Memory B cell (primary cell): Measurements from ENCODE around the gene PPARA.

ENCODE experiments used
- ATAC-seq: fragments of 150-1000 bp; cut with Tn5 transposase; 2 replicates; pipeline ENCODE4 v1.10.0; 2021; ENCODE audit warnings: low read depth, mild to moderate bottlenecking, moderate library complexity
- DNase-seq, 2 donors: peaks; one replicate each; pipeline ENCODE4 v3.0.0; 2022; ENCODE audit warnings: low spot score in 2 of 2
- H3K27ac Mint-ChIP-seq: one replicate; pipeline ENCODE4 v1.8.0; 2022; ENCODE audit warnings: mild to moderate bottlenecking, moderate library complexity, mixed read lengths
- H3K27me3 Mint-ChIP-seq: one replicate; pipeline ENCODE4 v1.8.0; 2022; ENCODE audit warnings: mixed read lengths
- H3K36me3 Mint-ChIP-seq: one replicate; pipeline ENCODE4 v1.8.0; 2022; ENCODE audit warnings: mild to moderate bottlenecking, mixed read lengths
- H3K4me1 Mint-ChIP-seq: one replicate; pipeline ENCODE4 v1.8.0; 2022; ENCODE audit warnings: mixed read lengths
- H3K4me3 Mint-ChIP-seq: one replicate; pipeline ENCODE4 v1.8.0; 2022; ENCODE audit warnings: mild to moderate bottlenecking, moderate library complexity, mixed read lengths
- H3K9me3 Mint-ChIP-seq: one replicate; pipeline ENCODE4 v1.8.0; 2022; ENCODE audit warnings: mixed read lengths

Gene PPARA

DNA sequence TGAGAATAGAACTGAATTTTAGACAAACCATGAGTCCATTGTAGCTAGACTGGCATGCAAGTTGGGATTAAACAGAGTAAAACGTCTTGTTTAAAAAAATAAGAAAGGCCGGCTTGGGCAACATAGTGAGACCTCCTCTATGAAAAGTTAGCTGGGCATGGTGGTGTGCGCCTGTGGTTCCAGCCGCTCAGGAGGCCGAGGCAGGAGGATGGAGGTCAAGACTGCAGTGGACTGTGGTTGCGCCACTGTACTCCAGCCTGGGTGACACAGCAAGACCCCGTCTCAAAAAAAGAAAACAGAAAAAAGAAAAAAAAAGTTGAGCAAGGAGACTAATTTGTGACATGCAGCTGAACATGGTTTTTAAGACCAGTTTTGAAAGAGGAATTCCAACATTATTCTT, 76.3 kb downstream of the PPARA start:
- H3K27ac Mint-ChIP-seq = no peak overlapping the region
- H3K27me3 Mint-ChIP-seq = no peaks in the 10 kb centered on the region
- H3K9me3 Mint-ChIP-seq = no peaks in the 10 kb centered on the region
- no peak overlapping the region for H3K4me3 Mint-ChIP-seq
- H3K36me3 Mint-ChIP-seq = peaks cover 9% of the 10 kb centered on the region
- DNase-seq (no peak), ATAC-seq (no peak)
- H3K4me1 Mint-ChIP-seq = no peaks in the 10 kb centered on the region

DNA sequence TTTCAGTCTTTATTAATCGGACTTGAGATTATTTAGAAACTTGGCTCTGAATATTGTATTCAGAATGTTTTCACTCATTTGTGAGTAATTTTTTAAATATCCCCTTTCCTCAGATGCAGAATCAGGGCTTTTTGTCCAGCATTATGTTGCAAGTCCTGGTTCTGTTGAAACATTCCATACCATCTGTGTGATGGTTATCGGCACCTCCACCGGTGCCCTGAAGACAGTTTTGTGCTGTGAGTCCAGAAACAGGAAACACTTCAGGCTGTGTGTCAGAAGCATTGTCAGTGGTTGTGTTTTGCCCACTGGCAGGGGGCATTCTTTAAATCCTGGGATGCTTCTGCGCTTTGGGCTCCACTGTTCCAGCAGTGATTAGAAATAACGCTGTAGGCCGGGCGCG, 79.4 kb downstream of the PPARA start:
- H3K27me3 Mint-ChIP-seq = no peaks in the 10 kb centered on the region
- H3K4me3 Mint-ChIP-seq = no peak overlapping the region
- H3K4me1 Mint-ChIP-seq = no peaks in the 10 kb centered on the region
- DNase-seq = no peak
- peaks cover 9% of the 10 kb centered on the region for H3K36me3 Mint-ChIP-seq
- ATAC-seq = no peak
- no peak overlapping the region for H3K27ac Mint-ChIP-seq
- no peaks in the 10 kb centered on the region for H3K9me3 Mint-ChIP-seq

DNA sequence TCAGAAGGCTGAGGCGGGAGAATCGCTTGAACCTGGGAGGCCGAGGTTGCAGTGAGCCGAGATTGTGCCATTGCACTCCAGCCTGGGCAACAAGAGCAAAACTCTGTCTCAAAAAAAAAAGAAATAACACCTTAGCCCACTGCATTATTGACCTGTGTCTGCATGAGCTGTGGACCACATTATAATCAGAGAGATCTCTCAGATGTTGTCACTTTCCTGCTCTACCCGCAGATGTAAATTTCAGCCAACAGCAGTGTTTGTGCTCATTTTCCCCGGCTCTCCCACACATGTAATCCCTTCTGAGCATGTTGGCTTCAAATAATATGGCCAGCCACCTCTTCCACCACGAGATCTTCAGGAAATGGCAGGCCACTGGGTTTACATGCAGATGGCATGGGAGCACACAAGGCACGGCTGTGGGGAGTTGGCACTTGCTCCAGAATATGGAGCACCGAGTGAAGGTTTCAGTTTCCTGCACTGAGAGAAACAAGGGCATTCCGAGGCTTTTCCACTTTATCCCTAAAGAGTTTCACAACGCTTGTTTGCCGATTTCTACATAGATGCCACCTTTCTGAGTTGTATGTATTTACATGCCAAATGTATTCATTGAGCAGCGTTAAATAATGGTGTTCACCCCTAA, 80.1 kb downstream of the PPARA start:
- H3K36me3 Mint-ChIP-seq = peaks cover 13% of the 10 kb centered on the region
- H3K9me3 Mint-ChIP-seq = no peaks in the 10 kb centered on the region
- no peak for DNase-seq
- no peaks in the 10 kb centered on the region for H3K27me3 Mint-ChIP-seq
- no peak overlapping the region for H3K27ac Mint-ChIP-seq
- H3K4me3 Mint-ChIP-seq = no peak overlapping the region
- ATAC-seq = no peak
- H3K4me1 Mint-ChIP-seq = no peaks in the 10 kb centered on the region

DNA sequence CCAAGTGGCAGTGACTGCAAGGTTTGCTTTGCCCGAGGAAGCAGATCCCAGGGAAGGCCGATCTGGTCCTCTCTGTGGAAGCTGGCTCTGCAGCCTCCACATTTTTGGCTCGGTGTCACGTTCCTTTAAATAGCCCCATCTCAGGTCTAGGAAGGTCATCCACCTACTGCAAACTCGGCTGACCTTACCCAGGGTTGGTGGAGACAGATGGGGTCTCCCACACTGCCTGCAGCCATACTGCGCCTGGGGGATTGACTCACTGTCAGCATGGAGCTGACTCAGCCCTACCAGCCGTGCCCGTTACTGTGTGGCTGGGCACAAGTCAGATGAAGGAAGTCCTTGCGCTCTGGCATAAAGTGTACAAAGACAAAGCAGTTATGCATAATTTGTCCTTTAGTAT, 82.9 kb downstream of the PPARA start:
- no peak for DNase-seq
- no peak overlapping the region for H3K4me3 Mint-ChIP-seq
- no peak overlapping the region for H3K27ac Mint-ChIP-seq
- peaks cover 11% of the 10 kb centered on the region for H3K36me3 Mint-ChIP-seq
- H3K27me3 Mint-ChIP-seq = no peaks in the 10 kb centered on the region
- ATAC-seq = no peak
- no peaks in the 10 kb centered on the region for H3K9me3 Mint-ChIP-seq
- H3K4me1 Mint-ChIP-seq = no peaks in the 10 kb centered on the region

DNA sequence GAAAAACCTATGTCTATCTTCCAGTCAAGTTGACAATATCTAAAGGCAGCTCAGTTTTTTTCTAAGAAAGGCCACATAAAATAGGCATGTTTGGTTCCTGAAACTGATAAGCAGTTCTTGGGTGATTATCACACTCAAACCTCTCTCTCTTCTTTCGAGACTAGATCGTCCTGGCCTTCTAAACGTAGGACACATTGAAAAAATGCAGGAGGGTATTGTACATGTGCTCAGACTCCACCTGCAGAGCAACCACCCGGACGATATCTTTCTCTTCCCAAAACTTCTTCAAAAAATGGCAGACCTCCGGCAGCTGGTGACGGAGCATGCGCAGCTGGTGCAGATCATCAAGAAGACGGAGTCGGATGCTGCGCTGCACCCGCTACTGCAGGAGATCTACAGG, 84.6 kb downstream of the PPARA start:
- no peak overlapping the region for H3K27ac Mint-ChIP-seq
- H3K9me3 Mint-ChIP-seq = no peaks in the 10 kb centered on the region
- DNase-seq (no peak), ATAC-seq (no peak)
- no peak overlapping the region for H3K4me3 Mint-ChIP-seq
- H3K36me3 Mint-ChIP-seq = peaks cover 12% of the 10 kb centered on the region
- no peaks in the 10 kb centered on the region for H3K27me3 Mint-ChIP-seq
- peaks cover 8% of the 10 kb centered on the region for H3K4me1 Mint-ChIP-seq

DNA sequence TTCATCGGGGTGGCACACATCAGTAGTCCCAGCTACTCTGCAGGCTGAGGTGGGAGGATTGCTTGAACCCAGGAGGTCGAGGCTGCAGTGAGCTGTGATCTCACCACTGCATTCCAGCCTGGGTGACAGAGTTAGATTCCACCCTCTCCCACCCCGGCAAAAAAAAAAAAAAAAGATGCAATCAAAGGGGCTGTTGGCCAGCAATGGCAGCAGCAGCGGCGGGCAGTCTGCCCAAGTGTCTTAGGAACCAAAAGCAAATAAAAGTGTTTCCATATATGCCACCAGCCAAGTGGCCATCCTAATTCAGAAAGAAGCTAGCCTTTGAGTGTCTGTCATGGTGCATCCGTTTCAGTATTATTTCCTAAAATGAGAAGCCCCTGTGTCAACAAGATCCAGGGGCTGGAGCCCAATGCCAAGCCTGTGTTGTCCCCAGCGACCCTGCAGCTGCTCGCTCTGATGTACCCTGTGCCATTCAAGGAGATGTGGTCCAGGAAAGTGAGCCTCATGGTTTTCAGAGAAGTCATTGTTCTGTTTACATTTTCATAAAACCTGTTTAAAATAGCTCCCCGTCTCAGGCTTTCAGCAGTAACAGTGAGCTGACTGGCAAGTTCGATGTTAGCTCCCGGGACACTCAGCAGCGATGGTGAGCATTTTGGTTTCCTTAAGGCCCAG, 87.3 kb downstream of the PPARA start:
- DNase-seq (no peak), ATAC-seq (no peak)
- Mint-ChIP-seq H3K27me3 (no peaks in the 10 kb centered on the region), H3K27ac (no peak overlapping the region), H3K36me3 (peaks cover 10% of the 10 kb centered on the region), H3K9me3 (no peaks in the 10 kb centered on the region), H3K4me1 (peaks cover 8% of the 10 kb centered on the region), H3K4me3 (no peak overlapping the region)

DNA sequence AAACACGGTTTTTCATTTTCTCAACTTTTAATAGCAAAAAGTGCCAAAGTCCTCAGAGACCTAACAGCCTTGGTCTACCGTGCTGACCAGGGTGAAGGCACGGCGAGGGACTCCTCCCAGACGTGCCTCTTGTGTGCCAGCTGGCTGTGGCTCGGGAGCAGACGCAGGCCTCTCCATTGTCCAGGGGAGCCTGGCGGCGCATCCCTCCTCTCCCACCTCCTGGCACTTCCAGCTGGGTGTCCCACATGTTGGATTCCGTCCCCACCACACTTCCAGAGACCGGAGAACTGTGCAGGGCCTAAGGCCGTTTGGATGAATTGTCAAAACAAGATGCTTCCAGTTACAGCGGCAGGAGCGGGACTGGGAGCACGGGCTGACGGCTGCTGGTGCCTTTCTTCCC, 88.2 kb downstream of the PPARA start:
- ATAC-seq = no peak

DNA sequence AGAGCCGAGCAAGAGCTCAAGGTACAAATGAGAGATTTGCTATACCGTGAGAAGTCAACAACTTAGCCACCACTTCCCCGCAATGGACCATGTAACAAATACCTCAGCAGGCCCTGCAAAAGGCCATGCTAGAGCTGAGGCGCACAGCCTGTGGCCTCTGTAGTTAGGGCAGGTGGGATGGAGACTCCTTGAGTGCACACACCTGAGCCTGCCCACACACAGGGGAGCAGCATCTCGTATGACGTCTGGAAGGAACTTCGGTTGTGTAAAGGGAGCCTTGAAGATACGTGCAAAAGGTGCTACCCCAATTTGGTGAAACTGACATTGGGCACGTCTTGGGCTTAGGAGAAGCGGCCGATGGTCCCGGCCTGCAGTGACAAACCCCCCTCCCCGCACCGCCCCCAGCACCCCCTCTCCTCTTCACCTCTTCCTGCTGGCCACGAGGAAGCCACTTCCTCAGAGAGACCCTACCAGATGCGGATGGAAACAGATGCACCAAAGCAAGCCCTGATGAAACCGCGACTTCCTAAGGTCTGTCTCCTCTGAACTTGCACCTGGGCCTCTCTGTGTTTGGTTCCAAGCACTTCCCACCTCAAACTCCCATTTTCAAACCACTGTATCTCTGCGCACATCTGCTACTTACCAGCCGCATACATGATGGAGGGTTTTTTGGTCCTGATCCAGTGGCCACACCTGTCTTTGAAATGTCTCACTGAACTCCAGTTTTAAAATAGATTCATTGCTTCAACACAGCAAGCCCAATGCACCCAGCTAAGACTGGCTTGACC, 89.1 kb downstream of the PPARA start:
- Mint-ChIP-seq H3K4me1 (peaks cover 8% of the 10 kb centered on the region), H3K27me3 (no peaks in the 10 kb centered on the region), H3K27ac (peak overlapping the region; percentile 24), H3K9me3 (no peaks in the 10 kb centered on the region), H3K36me3 (peaks cover 14% of the 10 kb centered on the region), H3K4me3 (peak overlapping the region; percentile 1)
- ATAC-seq (peak; percentile 44), DNase-seq (no peak)

More for the DNA sequence above, 88.2 kb downstream of the PPARA start:
- Mint-ChIP-seq H3K9me3 (no peaks in the 10 kb centered on the region), H3K36me3 (peaks cover 10% of the 10 kb centered on the region), H3K4me3 (no peak overlapping the region), H3K27me3 (no peaks in the 10 kb centered on the region), H3K27ac (no peak overlapping the region), H3K4me1 (peaks cover 8% of the 10 kb centered on the region)
- no peak for DNase-seq

DNA sequence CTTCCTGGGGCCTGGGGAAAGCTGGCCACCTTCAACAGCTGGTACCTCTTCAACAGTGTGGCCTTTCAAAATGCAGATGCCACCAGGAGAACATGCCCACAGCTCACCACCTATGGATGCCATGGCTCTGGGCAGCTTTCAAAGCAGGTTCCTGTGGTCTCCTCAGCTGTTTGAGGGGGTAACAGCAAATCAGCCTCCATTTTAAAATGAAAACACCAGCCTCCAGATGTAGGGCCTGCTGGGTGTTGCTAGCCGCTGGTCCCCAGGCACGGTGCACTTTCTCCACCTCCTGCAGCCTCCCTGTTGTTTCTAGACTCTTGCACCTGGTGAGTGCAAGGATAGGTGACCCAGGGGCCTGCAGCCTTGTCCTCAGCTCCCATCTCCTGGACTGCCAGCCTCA, 89.7 kb downstream of the PPARA start:
- Mint-ChIP-seq H3K27ac (peak overlapping the region; percentile 24), H3K27me3 (no peaks in the 10 kb centered on the region), H3K36me3 (peaks cover 10% of the 10 kb centered on the region), H3K4me1 (peaks cover 8% of the 10 kb centered on the region), H3K9me3 (no peaks in the 10 kb centered on the region), H3K4me3 (peak overlapping the region; percentile 1)
- DNase-seq (no peak), ATAC-seq (no peak)

DNA sequence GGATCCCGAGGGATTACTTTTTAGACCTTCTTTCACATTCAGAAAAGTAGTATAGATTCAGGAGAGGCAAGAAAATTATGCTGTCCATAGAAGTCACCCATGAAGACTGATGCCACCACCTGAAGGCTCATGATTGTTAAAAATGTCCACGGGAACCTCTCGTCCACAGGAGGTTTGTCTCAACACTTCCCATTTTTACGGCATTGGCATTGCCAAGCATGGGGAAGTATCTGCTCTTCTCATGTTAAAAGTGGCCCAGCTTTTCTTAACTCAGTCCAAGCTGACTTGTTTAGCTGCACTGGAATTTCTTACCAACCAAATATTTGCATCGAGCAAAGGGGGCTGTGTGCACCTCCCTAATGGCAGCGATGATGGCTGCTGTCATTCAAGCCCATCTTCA, 90.2 kb downstream of the PPARA start:
- Mint-ChIP-seq H3K4me3 (no peak overlapping the region), H3K36me3 (peaks cover 8% of the 10 kb centered on the region), H3K9me3 (no peaks in the 10 kb centered on the region), H3K27ac (no peak overlapping the region), H3K4me1 (peaks cover 8% of the 10 kb centered on the region), H3K27me3 (no peaks in the 10 kb centered on the region)
- ATAC-seq = no peak
- DNase-seq = no peak

DNA sequence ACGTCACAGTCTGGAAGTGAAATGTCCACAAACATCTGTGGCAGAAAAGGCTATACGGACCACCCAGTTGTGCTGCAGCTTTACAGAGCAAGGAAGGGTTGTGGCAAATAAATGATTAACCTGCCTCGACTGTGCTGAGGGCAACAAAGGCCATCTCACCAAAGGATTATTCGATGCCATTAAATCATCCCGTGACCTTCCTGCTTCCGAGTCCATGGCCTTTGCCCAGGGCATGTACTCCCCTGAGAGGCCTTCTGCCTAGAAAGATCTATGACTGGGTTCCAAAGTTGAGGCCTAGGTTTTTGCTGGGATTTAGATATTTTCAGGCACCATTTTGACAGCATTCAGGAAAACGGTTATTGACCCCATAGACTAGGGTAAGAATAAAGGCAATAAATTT, 90.6 kb downstream of the PPARA start:
- ATAC-seq (no peak), DNase-seq (no peak)
- Mint-ChIP-seq H3K27ac (no peak overlapping the region), H3K9me3 (no peaks in the 10 kb centered on the region), H3K4me3 (no peak overlapping the region), H3K27me3 (no peaks in the 10 kb centered on the region), H3K4me1 (peaks cover 8% of the 10 kb centered on the region), H3K36me3 (peaks cover 10% of the 10 kb centered on the region)

DNA sequence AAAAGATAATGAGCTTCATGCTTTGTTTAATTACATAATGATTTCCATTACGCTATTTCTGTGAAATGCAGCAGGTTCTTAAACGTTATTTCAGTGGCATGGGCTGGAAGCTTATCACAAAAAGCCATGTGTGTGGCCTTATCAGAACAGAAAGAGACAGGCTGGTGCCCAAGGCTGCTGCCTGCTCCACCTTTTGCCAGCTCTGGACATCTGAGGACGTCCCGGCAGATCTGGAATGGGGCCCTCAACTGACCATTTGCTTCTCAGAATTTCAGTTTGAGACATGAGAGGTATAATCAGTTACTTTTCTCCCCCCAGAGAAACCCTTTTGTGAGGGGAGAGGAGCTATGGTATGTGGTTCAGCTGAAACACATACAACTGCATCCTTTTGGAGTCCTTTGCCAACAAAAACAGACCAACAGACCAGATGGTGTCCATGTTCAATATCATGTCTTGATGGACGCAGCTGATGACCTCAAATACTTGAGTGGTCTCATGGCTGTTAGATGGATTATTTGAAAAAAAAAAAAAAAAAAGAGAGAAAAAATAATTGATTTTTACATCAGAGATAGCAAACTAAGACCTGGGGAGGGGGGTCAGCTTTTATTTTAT, 91.2 kb downstream of the PPARA start:
- Mint-ChIP-seq H3K36me3 (peaks cover 9% of the 10 kb centered on the region), H3K4me3 (no peak overlapping the region)

DNA sequence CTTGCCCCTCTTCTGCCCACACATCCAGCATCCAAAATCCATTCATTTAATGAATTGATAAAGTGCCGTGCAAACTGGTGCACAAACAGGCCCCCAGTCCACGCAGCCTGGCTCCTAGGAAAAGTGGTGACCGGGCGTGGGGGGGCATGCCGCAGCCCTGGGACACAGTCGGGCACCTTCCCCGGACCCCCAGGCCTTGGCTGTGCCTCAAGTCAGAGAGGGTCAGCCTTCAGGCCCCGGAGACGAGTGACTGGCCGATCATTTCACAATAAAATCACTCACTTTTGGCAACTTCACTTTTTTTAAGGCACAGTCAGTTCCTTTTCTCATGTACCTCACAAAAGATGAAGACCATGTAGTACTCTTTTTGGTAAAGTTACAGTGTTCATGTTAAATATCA, 91.8 kb downstream of the PPARA start:
- Mint-ChIP-seq H3K27ac (no peak overlapping the region), H3K27me3 (no peaks in the 10 kb centered on the region), H3K36me3 (peaks cover 9% of the 10 kb centered on the region), H3K4me1 (peaks cover 10% of the 10 kb centered on the region), H3K9me3 (no peaks in the 10 kb centered on the region), H3K4me3 (no peak overlapping the region)
- ATAC-seq (no peak), DNase-seq (no peak)

More for the DNA sequence above, 91.2 kb downstream of the PPARA start:
- ATAC-seq = no peak
- Mint-ChIP-seq H3K27ac (no peak overlapping the region), H3K9me3 (no peaks in the 10 kb centered on the region), H3K4me1 (peaks cover 8% of the 10 kb centered on the region), H3K27me3 (no peaks in the 10 kb centered on the region)
- no peak for DNase-seq

DNA sequence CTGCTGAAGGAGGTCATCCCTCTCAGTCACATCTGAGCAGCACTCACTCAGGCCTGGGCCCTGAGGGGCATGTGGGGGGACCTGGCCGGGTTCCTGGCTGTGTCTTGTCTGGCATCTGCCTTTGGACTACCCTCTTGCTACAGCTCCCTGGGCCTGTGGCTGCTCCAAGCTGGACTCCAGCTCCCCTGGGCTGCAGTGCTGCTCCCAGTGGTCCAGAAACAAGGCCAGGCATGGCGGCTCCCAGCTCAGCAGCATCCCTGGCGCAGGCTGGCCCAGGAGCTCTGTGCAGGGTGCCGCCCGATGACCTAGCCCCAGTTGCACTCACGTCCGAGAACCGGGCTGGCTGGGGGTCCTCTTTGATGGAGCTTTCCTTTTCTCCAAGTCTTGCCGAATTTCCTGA, 94.4 kb downstream of the PPARA start:
- peaks cover 7% of the 10 kb centered on the region for H3K36me3 Mint-ChIP-seq
- peaks cover 10% of the 10 kb centered on the region for H3K4me1 Mint-ChIP-seq
- ATAC-seq (no peak), DNase-seq (no peak)
- H3K9me3 Mint-ChIP-seq = no peaks in the 10 kb centered on the region
- no peak overlapping the region for H3K27ac Mint-ChIP-seq
- H3K4me3 Mint-ChIP-seq = no peak overlapping the region
- H3K27me3 Mint-ChIP-seq = no peaks in the 10 kb centered on the region
